B cell (primary cell): ENCODE data around the gene PRKCQ. TPM values are rescaled to one million over a fixed set of nuclear protein-coding genes. Genes with fewer than 3 reads are reported as not detected.

Source experiments
- ATAC-seq: fragments of 200-7000 bp; cut with Tn5 transposase; one replicate; pipeline ENCODE4 v1.10.0; 2021; ENCODE audit warnings: low read depth, mild to moderate bottlenecking, moderate number of reproducible peaks, moderate library complexity
- CTCF ChIA-PET: fragments of 350-600 bp; sonication (Branson Sonifier 250); formaldehyde crosslinking; loops from one replicate; lab custom pipeline; 2021; ENCODE audit warnings: antibody characterized with exemption, inconsistent platforms; lab: Charles Lee
- POLR2A ChIA-PET: fragments of 350-600 bp; sonication (Branson Sonifier 250); formaldehyde crosslinking; loops from one replicate; lab custom pipeline; 2021; ENCODE audit warnings: antibody characterized with exemption; lab: Charles Lee
- DNase-seq: peaks from one replicate; pipeline ENCODE4 v3.0.0; 2013
- H2AFZ ChIP-seq: 2 replicates; pipeline ENCODE4 v1.6.1; 2012; ENCODE audit warnings: mild to moderate bottlenecking, low read depth, low read length; ENCODE audit not compliant: insufficient read depth, poor library complexity, severe bottlenecking
- H3K27ac ChIP-seq, 2 donors: 1 replicate in 1 of 2; 2 replicates in 1 of 2; pipeline ENCODE4 v1.5.1; 2012 to 2013; ENCODE audit warnings: low read length in 2 of 2, mild to moderate bottlenecking in 2 of 2, moderate library complexity in 1 of 2
- H3K27me3 ChIP-seq, 4 experiments: fragments of 200-600 bp in 1 of 4; sonication (generic) in 1 of 4; replicated peaks in 1 of 4; 1 replicate in 2 of 4; 2 replicates in 2 of 4; pipeline versions ENCODE4 v1.6.1 to v1.7.0; 2013 to 2016; ENCODE audit warnings: low read length in 3 of 4, mild to moderate bottlenecking in 2 of 4, mixed read lengths in 1 of 4, moderate library complexity in 1 of 4; ENCODE audit not compliant: insufficient read depth in 4 of 4, control insufficient read depth in 3 of 4; ENCODE audit errors: control extremely low read depth in 1 of 4
- H3K36me3 ChIP-seq, 2 experiments: replicated peaks in 1 of 2; 1 replicate in 1 of 2; 2 replicates in 1 of 2; pipeline versions ENCODE4 v1.6.1 to v1.7.1; 2013; ENCODE audit warnings: low read length in 1 of 2; ENCODE audit not compliant: insufficient read depth in 2 of 2, control insufficient read depth in 1 of 2; ENCODE audit errors: control extremely low read depth in 1 of 2, extremely low read depth in 1 of 2
- H3K4me1 ChIP-seq, 2 donors: fragments of 200-600 bp in 1 of 2; sonication (generic) in 1 of 2; 1 replicate in 1 of 2; 2 replicates in 1 of 2; pipeline versions ENCODE4 v1.5.1 to v1.6.1; 2013 to 2017; ENCODE audit warnings: low read length in 2 of 2; ENCODE audit not compliant: control insufficient read depth in 2 of 2, insufficient read depth in 2 of 2
- H3K4me2 ChIP-seq: replicated peaks from 2 replicates; pipeline ENCODE3; 2012; ENCODE audit warnings: mild to moderate bottlenecking, low read depth, low read length; ENCODE audit not compliant: poor library complexity, severe bottlenecking
- H3K4me3 ChIP-seq, 5 experiments: fragments of 200-600 bp in 1 of 5; sonication (generic) in 1 of 5; 1 replicate in 3 of 5; 2 replicates in 2 of 5; pipeline versions ENCODE4 v1.5.1 to v1.7.0; 2011 to 2016; ENCODE audit warnings: low read length in 4 of 5, mild to moderate bottlenecking in 4 of 5, low read depth in 2 of 5, control low read depth in 1 of 5, moderate library complexity in 1 of 5; ENCODE audit not compliant: insufficient read depth in 1 of 5; ENCODE audit errors: control extremely low read depth in 1 of 5, extremely low read depth in 1 of 5
- H3K79me2 ChIP-seq: fragments of 200-600 bp; sonication (generic); one replicate; pipeline ENCODE4 v1.6.0; 2016; ENCODE audit warnings: low read length; ENCODE audit not compliant: control insufficient read depth, insufficient read depth
- H3K9ac ChIP-seq: fragments of 200-600 bp; sonication (generic); 2 replicates; pipeline ENCODE4 v1.6.1; 2017; ENCODE audit warnings: mild to moderate bottlenecking, low read length, moderate library complexity
- H3K9me3 ChIP-seq, 3 donors: one replicate each; pipeline versions ENCODE4 v1.6.1 to v1.7.1; 2013; ENCODE audit warnings: low read length in 2 of 3; ENCODE audit not compliant: control insufficient read depth in 2 of 3, insufficient read depth in 1 of 3; ENCODE audit errors: control extremely low read depth in 1 of 3
- H4K20me1 ChIP-seq: 2 replicates; pipeline ENCODE4 v1.6.0; 2012; ENCODE audit warnings: mild to moderate bottlenecking, low read length; ENCODE audit not compliant: insufficient read depth, control insufficient read depth, poor library complexity, severe bottlenecking
- H3K27ac Mint-ChIP-seq: one replicate; pipeline ENCODE4 v1.8.0; 2021; ENCODE audit warnings: mixed read lengths
- H3K27me3 Mint-ChIP-seq: one replicate; pipeline ENCODE4 v1.8.0; 2021; ENCODE audit warnings: mixed read lengths
- H3K4me1 Mint-ChIP-seq: one replicate; pipeline ENCODE4 v1.8.0; 2021; ENCODE audit warnings: mixed read lengths
- H3K4me3 Mint-ChIP-seq: one replicate; pipeline ENCODE4 v1.8.0; 2021; ENCODE audit warnings: mixed read lengths
- H3K9me3 Mint-ChIP-seq: one replicate; pipeline ENCODE4 v1.8.0; 2022; ENCODE audit warnings: mixed read lengths; ENCODE audit not compliant: insufficient read depth
- CTCF ChIP-seq: fragments of 200-600 bp; IDR thresholded peaks from one replicate; pipeline ENCODE4 v1.8.0; 2022; ENCODE audit warnings: antibody characterized with exemption, mild to moderate bottlenecking
- EZH2 ChIP-seq: IDR thresholded peaks from 2 replicates; pipeline ENCODE4 v1.6.1; 2012; ENCODE audit warnings: borderline replicate concordance, low read depth, mild to moderate bottlenecking, moderate library complexity, low read length; ENCODE audit not compliant: insufficient read depth, poor library complexity, severe bottlenecking
- WGBS: methylation state at CpG from one replicate; pipeline ENCODE4 v1.1.5; 2013; ENCODE audit warnings: missing lambda C conversion rate; ENCODE audit not compliant: insufficient coverage; 5-methylcytosine and 5-hydroxymethylcytosine counted together
- intact Hi-C: fragments of 100-400 bp; cut with micrococcal nuclease; formaldehyde crosslinking; loops from one replicate; pipeline ENCODE4 v1.10.0; 2022
- polyA plus RNA-seq: library from polyadenylated mRNA; depleted of rRNA; stranded (reverse); fragments of >200 nt; gene quantifications from 2 replicates; pipeline ENCODE4 v1.2.3, GENCODE V29; 2012
- total RNA-seq, 2 donors: library from RNA; stranded (reverse); fragments of 120-200 nt in 1 of 2; gene quantifications; 1 replicate in 1 of 2; 2 replicates in 1 of 2; pipeline versions ENCODE4 v1.2.3 to v1.2.4, GENCODE V29; 2013 to 2022

The PRKCQ gene
- total and polyA plus RNA-seq, 2 donors (not counting 1 experiment from before 2014, with no cell fraction given): 0.15 to 0.16 TPM

- ChIA-PET POLR2A (no interaction called here), CTCF (no interaction called here)
- ATAC-seq: no peak
- Histone ChIP-seq H3K9ac (no peak overlapping the region), H4K20me1 (no peaks in the 10 kb centered on the region), H3K27ac (no peak overlapping the region), H3K4me2 (no peak overlapping the region), H3K4me3 (no peak overlapping the region), H2AFZ (no peak overlapping the region), H3K27me3 (no peaks in the 10 kb centered on the region), H3K79me2 (no peaks in the 10 kb centered on the region), H3K9me3 (no peaks in the 10 kb centered on the region), H3K36me3 (no peaks in the 10 kb centered on the region), H3K4me1 (no peaks in the 10 kb centered on the region)
- H3K27me3 Mint-ChIP-seq: peaks cover 18% of the 10 kb centered on the region
- no peaks in the 10 kb centered on the region for H3K4me1 Mint-ChIP-seq
- intact Hi-C loops: no loop called here
- 36% methylated on average over 1 of the region's 1 CpG for WGBS
- no peaks in the 10 kb centered on the region for H3K9me3 Mint-ChIP-seq
- H3K4me3 Mint-ChIP-seq: no peak overlapping the region
- TF ChIP-seq CTCF (no peak), EZH2 (no peak)
- no peak overlapping the region for H3K27ac Mint-ChIP-seq
- no peak for DNase-seq
These were observed 38.3 kb upstream of the PRKCQ start for GRCh38 chr10:6618340-6618739.

- no peak overlapping the region for H3K27ac Mint-ChIP-seq
- H4K20me1 ChIP-seq: no peaks in the 10 kb centered on the region
- no peaks in the 10 kb centered on the region for H3K4me1 ChIP-seq
- no peaks in the 10 kb centered on the region for H3K9me3 Mint-ChIP-seq
- H2AFZ ChIP-seq: no peak overlapping the region
- H3K27me3 ChIP-seq: no peaks in the 10 kb centered on the region
- TF ChIP-seq CTCF (no peak), EZH2 (no peak)
- WGBS: no CpG with 5 or more reads among the region's 5 CpGs
- no peaks in the 10 kb centered on the region for H3K36me3 ChIP-seq
- no peaks in the 10 kb centered on the region for H3K4me1 Mint-ChIP-seq
- H3K27me3 Mint-ChIP-seq: peaks cover 19% of the 10 kb centered on the region
- intact Hi-C loops: no loop called here
- ChIA-PET CTCF (no interaction called here), POLR2A (no interaction called here)
- ATAC-seq (no peak), DNase-seq (no peak)
- H3K4me2 ChIP-seq: no peak overlapping the region
- H3K9me3 ChIP-seq: no peaks in the 10 kb centered on the region
- H3K9ac ChIP-seq: no peak overlapping the region
- H3K27ac ChIP-seq: no peak overlapping the region
- no peaks in the 10 kb centered on the region for H3K79me2 ChIP-seq
- H3K4me3 Mint-ChIP-seq: no peak overlapping the region
- H3K4me3 ChIP-seq: no peak overlapping the region
These were observed 37.4 kb upstream of the PRKCQ start for GRCh38 chr10:6617309-6618076.
